ENCODE measurements around the gene MICALL2.

The MICALL2 gene

GRCh38 chr7:1492640-1493039, 33.4 kb upstream of the MICALL2 start:
- no peak for DNase-seq

GRCh38 chr7:1492221-1492620, 33.0 kb upstream of the MICALL2 start:
- no peak for DNase-seq

GRCh38 chr7:1490837-1491236, 31.6 kb upstream of the MICALL2 start:
- no peak for DNase-seq

GRCh38 chr7:1489336-1489735, 30.1 kb upstream of the MICALL2 start:
- no peak for DNase-seq

GRCh38 chr7:1488016-1488415, 28.7 kb upstream of the MICALL2 start:
- no peak for DNase-seq

- DNase-seq = no peak
Observed at GRCh38 chr7:1487466-1487865, 28.2 kb upstream of the MICALL2 start.

- DNase-seq = no peak
Observed at GRCh38 chr7:1486571-1486970, 27.3 kb upstream of the MICALL2 start.

GRCh38 chr7:1485156-1485555, 25.9 kb upstream of the MICALL2 start:
- no peak for DNase-seq

GRCh38 chr7:1484569-1484968, 25.3 kb upstream of the MICALL2 start:
- DNase-seq = no peak

GRCh38 chr7:1483536-1484505, 24.6 kb upstream of the MICALL2 start:
- no peak for DNase-seq

GRCh38 chr7:1483079-1483478, 23.8 kb upstream of the MICALL2 start:
- DNase-seq = no peak

GRCh38 chr7:1481300-1481699, 22.0 kb upstream of the MICALL2 start:
- no peak for DNase-seq

- DNase-seq = no peak
Observed at GRCh38 chr7:1480670-1481069, 21.4 kb upstream of the MICALL2 start.

- DNase-seq = no peak
Observed at GRCh38 chr7:1479287-1479686, 20.0 kb upstream of the MICALL2 start.

- DNase-seq = no peak
Observed at GRCh38 chr7:1478480-1478879, 19.2 kb upstream of the MICALL2 start.

GRCh38 chr7:1476859-1477258, 17.6 kb upstream of the MICALL2 start:
- no peak for DNase-seq

- DNase-seq = no peak
Observed at GRCh38 chr7:1475991-1476390, 16.7 kb upstream of the MICALL2 start.

- DNase-seq = no peak
Observed at GRCh38 chr7:1475393-1475792, 16.1 kb upstream of the MICALL2 start.

- DNase-seq = no peak
Observed at GRCh38 chr7:1474736-1475135, 15.5 kb upstream of the MICALL2 start.

- DNase-seq = no peak
Observed at GRCh38 chr7:1473864-1474512, 14.7 kb upstream of the MICALL2 start.

GRCh38 chr7:1470901-1471300, 11.6 kb upstream of the MICALL2 start:
- no peak for DNase-seq

- DNase-seq = no peak
Observed at GRCh38 chr7:1468643-1469298, 9.5 kb upstream of the MICALL2 start.

GRCh38 chr7:1468203-1468602, 8.9 kb upstream of the MICALL2 start:
- no peak for DNase-seq
